Kidney tubule cell (primary cell): ENCODE data around the gene KLF6.

Experiments used
- DNase-seq: peaks from one replicate; pipeline ENCODE4 v3.0.0-alpha.2; 2018; ENCODE audit warnings: low spot score

KLF6 gene

GRCh38 chr10:3784510-3785250, at the start of gene KLF6:
KLF6 (minus strand) TSS chr10:3785209; CDS start chr10:3785014, 195 bp downstream.
- peak; percentile 57 for DNase-seq

- DNase-seq, result no peak
These were observed 49.4 kb upstream of the KLF6 start for GRCh38 chr10:3834404-3834803.

GRCh38 chr10:3833046-3833445, 48.0 kb upstream of the KLF6 start:
- DNase-seq, result no peak

GRCh38 chr10:3832022-3832786, 47.2 kb upstream of the KLF6 start:
- DNase-seq, result no peak

- no peak for DNase-seq
These were observed 46.6 kb upstream of the KLF6 start for GRCh38 chr10:3831608-3832007.

GRCh38 chr10:3830946-3831345, 45.9 kb upstream of the KLF6 start:
- no peak for DNase-seq

- no peak for DNase-seq
These were observed 44.4 kb upstream of the KLF6 start for GRCh38 chr10:3829156-3830050.

- peak; percentile 65 for DNase-seq
These were observed 43.6 kb upstream of the KLF6 start for GRCh38 chr10:3828404-3829155.

- no peak for DNase-seq
These were observed 42.9 kb upstream of the KLF6 start for GRCh38 chr10:3827768-3828403.

- DNase-seq, result no peak
These were observed 42.3 kb upstream of the KLF6 start for GRCh38 chr10:3827266-3827665.

- DNase-seq, result peak; percentile 60
These were observed 40.9 kb upstream of the KLF6 start for GRCh38 chr10:3825862-3826351.

- peak; percentile 88 for DNase-seq
These were observed 40.2 kb upstream of the KLF6 start for GRCh38 chr10:3825244-3825643.

GRCh38 chr10:3822541-3823330, 37.7 kb upstream of the KLF6 start:
- no peak for DNase-seq

GRCh38 chr10:3820255-3820654, 35.2 kb upstream of the KLF6 start:
- no peak for DNase-seq

GRCh38 chr10:3816995-3817394, 32.0 kb upstream of the KLF6 start:
- no peak for DNase-seq

GRCh38 chr10:3814838-3815220, 29.8 kb upstream of the KLF6 start:
- DNase-seq, result no peak

- DNase-seq, result no peak
These were observed 29.2 kb upstream of the KLF6 start for GRCh38 chr10:3813986-3814837.

GRCh38 chr10:3813267-3813666, 28.3 kb upstream of the KLF6 start:
- DNase-seq, result no peak

- peak; percentile 40 for DNase-seq
These were observed 27.1 kb upstream of the KLF6 start for GRCh38 chr10:3812141-3812540.
